HK-2 (cell line): ENCODE results near the gene PRF1.

ENCODE experiments used
- DNase-seq: peaks from one replicate; pipeline ENCODE4 v3.0.0-alpha.2; 2018; ENCODE audit not compliant: unreplicated experiment

Gene PRF1

DNA sequence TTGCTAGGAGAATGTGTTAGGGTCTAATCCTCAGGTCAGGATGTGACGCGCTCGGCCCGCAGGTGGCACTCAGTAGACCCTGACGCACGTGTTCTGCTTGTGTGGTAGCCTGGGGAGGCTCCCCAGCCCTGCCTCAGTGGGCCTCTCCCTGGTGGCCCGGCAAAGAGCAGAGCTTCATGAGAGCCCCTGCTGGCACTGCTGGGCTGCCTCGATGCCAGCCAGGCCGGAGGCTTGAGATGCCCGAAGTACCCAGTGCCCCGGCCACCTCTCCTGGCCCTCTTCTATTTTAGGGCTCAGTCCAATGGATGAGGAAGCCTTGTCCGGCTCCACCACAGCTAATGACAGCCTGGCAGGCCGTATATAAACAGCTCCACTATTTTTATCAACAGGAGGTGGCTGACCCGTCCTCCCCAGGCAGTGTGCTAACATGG is 42.0 kb downstream of the PRF1 start:
- no peak for DNase-seq

DNA sequence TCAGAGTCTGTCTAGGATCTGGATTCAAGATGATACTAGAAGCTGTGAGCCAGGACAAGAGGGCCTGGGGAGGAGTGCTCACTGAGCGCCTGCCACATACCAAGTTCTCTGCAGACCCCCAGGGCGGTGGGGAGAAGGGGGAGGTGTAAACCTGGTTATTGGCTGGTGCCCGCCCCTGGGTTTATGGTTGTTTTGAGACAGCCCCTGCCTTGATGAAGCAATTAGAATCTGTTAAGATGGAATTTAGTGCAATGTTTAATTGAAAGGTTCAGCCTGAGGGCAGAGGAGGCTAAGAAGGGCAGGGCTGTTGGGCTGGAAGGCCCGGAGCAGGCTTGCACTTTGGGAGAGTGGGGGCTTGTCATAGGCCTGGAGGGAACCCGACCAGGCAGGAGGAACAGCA is 42.7 kb downstream of the PRF1 start:
- DNase-seq, result no peak

DNA sequence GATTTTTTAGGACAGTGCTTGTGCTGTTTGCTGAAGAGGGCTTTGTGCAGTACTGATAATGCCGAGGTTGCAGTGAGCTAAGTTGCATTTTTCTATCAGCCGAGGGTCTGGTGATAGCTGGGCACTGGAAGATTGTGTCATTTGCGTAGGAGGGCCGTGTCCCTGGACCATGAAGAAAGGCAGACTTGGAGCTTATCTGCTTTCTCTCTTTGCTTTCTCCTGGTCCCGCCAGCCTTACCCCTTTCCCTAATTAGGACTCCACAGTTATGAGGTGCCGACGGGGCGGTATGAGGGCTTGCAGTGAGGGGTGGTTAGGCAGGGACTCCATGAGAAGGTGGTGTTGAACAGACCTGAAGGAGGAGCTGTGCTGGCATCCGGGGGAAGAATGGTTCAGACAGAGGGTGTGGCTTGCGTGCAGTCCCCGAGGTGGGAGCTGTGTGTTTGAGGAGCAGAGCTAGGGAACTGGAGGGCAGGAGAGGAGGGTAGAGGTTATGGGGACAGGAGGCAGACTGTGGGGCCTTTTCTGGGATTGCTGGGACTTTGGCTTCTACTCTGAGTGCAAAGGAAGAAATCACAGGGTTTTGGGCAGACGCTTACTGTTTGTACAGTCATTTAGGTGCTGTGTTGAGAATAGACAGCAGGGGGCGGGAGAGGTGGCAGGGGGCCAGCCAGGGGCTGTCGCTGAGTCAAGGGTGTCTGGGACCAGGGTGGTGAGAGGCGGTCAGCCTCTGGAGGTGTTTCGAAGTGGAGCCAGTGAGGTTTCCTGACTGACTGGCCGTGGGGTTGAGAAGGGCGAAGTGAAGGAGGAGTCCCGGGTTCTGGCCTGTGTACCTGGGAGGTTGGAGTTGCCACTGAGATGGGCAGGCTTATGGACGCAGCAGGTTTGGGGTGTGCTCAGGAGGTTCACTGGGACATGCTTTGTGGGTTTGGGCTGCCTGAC is 43.4 kb downstream of the PRF1 start:
- peak; percentile 56 for DNase-seq

DNA sequence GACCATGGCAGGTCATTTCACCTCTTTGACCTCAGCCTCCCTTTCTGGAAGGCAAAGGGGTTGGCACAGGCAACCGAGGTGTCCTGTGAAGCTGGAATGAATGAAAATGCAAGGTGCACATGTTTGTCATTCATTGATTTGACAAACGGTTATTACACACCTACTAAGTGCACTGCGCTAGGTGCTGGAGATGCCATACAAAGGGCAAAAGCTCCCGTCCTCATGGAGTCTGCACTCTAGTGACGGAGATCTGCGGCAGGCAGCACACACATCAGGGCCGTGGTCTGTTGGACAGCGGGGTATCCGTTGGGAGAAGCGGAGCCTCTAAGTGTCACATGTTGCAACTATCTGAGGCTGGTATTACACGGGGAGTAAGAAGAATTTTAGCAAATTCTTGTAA is 44.2 kb downstream of the PRF1 start:
- DNase-seq, result no peak

DNA sequence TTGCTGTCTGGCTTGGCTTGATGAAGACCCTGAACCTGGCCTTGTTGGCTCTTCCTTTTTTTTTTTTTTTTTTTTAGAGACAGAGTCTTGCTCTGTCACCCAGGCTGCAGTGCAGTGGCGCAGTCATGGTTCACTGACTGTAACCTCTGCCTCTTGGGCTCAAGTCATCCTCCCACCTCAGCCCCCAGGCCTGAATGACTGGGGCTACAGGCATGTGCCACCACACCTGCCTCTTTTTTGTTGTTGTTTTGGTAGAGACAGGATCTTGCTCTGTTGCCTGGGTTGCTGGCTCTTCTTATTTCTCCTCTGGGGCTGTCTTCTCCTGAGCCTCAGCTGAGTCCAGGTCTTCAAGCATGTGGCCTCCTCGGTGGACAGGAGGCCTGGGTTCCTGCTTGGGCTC is 44.7 kb downstream of the PRF1 start:
- no peak for DNase-seq

DNA sequence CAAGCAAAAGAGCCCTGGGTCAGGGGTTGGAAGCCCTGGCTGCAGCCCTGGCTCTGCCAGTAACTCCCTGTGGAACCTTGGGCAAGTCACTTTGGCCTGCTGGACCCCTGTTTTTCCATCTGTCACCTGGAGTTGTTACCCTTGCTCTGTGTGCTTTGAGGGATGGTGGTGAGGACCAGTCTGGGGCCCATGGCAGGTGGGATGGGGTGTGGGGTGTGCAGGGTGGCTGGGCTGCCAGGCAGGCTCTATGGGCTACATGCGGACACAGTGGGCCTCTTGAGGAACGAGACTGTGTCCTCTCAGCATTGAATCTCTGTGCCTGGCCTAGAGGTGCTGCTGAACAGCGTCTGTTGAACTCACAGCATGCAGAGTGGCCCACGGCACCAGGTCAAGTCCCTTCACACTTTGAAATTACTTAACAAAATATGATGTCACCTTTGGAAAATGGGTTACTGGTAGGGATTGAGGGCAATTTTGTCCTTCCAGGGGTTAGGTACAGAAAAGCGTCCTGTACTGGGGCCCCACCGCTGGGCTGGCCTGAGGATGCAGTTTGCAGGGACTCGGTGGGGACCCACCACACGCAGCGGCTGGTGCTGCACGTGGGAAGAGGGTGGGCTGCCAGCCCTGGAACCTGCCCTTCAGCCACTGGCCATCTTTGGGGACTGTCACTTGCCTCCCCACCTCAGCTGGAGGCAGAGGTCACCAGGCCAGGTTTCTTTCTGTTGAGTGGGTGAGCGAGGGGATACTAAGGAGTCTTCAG is 45.3 kb downstream of the PRF1 start:
- no peak for DNase-seq

DNA sequence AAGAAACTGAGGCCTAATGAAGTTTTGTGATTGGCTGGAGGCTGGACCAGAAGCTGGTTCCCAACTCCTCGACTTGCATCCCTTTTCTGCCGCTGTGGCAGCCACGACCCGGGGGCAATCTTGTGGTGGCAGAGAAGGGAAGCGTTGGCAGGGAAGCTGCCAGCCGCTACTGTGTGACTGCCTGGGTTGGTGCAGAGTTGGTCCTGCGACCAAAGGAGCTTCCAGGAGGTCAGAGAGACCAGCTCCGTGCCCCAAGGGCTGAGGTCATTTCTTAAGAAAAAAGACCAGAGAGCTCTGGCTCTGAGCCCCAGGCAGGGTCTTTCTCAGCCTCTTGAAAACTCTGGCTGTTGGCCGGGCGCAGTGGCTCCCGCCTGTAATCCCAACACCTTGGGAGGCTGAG is 47.2 kb downstream of the PRF1 start:
- DNase-seq, result no peak

DNA sequence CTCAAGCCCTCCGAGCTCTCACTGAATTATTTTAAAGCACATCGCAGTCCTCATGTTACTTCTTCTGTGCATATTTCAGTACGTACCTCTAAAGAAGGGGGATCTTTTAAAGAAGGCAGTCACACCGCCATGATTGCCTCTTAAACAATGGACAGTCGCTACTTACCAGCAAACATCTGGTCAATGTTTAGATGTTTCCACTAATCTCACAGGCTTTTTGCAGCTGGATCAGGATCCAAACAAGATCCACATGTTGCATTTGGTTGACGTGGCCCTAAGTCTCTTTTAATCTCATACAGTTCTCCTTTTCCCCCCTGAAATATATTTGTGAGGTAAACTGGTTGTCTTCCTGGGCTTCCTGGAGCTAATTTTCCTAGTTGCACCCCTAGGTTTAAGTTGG is 50.0 kb downstream of the PRF1 start:
- no peak for DNase-seq

DNA sequence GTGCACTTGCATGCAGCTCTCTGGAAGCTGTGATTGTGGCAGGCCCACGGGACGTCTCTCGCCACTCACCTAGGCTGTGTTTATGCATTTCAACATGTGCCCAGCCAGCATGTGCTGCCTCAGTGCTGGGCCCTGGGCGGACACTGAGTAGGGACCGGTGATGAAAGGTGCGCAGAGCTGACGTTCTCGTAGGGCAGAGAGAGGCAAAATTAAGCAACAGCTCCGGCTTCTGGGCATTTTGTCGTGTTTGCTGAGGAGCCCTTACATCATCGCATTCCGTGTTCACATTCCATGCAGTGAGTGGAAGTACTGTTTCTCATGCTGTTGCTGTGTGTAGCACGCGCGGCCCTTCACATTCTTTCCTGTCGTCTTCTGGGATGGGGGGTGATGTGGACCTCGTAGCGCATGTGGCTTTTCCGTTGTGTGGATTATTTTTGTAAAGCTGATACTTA is 50.5 kb downstream of the PRF1 start:
- no peak for DNase-seq

DNA sequence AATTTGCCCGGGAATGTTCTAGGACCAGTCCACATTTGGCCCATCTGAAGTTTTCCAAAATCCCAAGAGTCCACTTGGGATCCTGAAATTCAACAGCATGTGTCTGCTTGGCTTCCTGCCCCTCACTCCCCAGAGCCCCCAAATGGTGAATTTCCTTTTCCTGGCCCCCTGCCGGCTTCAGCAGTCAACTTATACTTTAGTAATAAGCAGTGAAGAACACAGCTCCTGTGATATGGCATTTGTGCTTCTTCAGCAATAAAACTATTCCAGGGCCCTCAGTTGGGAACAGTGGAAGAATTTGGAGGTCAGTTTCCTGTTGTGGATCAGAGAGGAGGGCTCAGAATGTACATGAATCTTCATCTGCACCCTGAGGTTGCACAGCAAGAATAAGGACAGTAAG is 51.1 kb downstream of the PRF1 start:
- DNase-seq, result no peak

DNA sequence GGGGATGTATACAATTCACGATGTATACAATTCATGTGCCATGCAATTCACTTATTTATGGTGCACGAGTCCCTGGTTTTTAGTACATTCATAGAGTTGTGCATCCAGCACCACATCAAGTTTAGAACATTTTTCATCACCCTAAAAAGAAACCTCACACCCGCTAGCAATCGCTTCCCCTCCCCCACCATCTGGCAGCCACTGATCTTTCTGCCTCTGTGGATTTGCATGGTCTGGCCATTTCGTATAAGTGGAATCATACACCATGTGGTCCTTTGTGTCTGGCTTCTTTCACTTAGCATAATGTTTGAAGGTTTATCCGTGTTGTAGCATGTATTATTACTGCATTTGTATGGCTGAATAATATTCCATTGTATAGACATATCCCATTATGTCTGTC is 52.1 kb downstream of the PRF1 start:
- no peak for DNase-seq

DNA sequence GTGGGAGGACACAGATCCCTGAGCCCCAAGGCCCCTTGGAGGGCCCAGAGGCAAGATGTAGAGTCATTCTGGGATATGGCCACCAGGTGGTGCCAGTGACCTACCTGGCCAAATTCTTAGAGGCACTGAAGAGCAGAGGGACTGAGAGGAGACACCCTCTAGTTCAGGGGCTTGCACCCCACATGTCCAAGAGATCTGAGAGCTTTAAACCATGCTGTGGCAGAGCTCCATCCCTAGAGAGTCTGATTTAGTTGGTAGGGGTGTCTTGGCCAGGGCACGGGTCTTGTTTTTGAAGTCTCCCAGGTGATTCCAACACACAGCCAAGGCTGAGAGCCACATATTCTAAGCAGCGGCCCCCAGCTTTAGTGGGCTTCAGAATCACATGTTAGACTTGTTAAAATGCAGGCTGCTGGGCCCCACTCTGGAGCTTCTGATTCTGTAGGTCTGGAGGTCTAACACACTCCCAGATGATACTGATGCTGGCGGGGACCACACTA is 52.5 kb downstream of the PRF1 start:
- DNase-seq, result peak; percentile 74

DNA sequence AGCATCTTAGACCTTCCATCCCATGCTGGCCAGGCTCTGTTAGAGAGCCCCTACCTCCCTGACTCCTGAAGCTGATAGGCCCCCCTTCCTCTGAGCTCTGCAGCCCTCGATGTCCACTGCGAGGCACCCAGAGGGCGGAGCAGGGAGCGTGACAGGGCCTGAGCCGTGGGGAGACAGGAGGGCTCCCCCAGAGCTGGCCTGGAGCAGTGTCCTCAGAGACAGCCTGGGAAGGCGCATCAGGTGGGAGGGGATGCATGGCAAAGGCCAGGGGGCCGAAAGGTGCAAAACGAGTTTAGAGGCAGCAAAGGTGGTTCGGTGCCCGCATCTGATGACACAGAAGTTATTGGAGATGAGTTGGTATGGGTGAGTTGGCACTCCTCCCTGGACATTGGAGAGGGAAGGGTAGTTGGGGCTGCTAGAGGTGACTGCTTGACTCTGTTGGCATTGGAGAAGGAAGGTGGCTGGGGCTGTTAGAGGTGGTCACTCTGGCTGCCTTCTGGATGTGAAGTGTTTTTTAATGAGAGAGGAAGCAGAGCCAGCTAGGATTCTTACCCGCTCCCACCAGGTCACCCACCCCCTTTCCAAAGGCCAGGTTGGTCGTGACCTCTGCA is 53.1 kb downstream of the PRF1 start:
- no peak for DNase-seq
